ENCODE data around the gene CCDC137.

DNA sequence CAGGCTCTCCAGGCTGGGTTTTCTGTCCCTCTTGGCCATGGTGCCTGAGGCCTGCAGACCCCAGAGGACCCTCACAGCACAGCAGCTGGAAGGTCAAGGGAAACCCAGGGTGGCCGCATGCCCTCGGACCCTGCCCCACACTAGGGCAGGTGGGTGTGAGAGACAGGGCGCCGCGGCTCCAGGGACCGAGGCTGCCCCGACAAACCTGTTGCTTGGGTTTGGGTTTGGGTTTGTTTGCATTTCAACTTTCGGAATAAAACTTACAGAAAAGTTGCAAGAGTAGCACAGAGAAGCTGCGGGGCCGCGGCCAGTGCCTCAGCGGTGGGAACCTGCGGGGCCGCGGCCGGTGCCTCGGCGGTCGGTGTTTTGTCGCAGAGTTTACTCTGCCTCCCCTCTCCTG lies 25.1 kb downstream of the CCDC137 start:
- no peak for TF ChIP-seq EZH2 (IDR thresholded peaks at IDR 0.05; ENCODE audit: low read length, unreplicated experiment)
- TF ChIP-seq, protein P1, sequence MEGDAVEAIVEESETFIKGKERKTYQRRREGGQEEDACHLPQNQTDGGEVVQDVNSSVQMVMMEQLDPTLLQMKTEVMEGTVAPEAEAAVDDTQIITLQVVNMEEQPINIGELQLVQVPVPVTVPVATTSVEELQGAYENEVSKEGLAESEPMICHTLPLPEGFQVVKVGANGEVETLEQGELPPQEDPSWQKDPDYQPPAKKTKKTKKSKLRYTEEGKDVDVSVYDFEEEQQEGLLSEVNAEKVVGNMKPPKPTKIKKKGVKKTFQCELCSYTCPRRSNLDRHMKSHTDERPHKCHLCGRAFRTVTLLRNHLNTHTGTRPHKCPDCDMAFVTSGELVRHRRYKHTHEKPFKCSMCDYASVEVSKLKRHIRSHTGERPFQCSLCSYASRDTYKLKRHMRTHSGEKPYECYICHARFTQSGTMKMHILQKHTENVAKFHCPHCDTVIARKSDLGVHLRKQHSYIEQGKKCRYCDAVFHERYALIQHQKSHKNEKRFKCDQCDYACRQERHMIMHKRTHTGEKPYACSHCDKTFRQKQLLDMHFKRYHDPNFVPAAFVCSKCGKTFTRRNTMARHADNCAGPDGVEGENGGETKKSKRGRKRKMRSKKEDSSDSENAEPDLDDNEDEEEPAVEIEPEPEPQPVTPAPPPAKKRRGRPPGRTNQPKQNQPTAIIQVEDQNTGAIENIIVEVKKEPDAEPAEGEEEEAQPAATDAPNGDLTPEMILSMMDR (conservative IDR thresholded peaks at IDR 0.05; ENCODE audit: low read depth, low read length), result no peak
